DMS53 treated with DMSO at 0.1 percent for 48 hours (cell line): Measurements from ENCODE around the gene BRPF1.

ENCODE experiments used
- DNase-seq: peaks from one replicate; lab custom pipeline; 2025; ENCODE audit not compliant: unreplicated experiment; lab: John Stamatoyannopoulos, UW

Gene BRPF1

GRCh38 chr3:9732080-9732739 lies 675 bp downstream of the BRPF1 start:
- no peak for DNase-seq

- no peak for DNase-seq
These were observed 1.2 kb downstream of the BRPF1 start for GRCh38 chr3:9732740-9733115.

GRCh38 chr3:9736831-9737230 lies 5.3 kb downstream of the BRPF1 start:
- DNase-seq: no peak

- no peak for DNase-seq
These were observed 7.6 kb downstream of the BRPF1 start for GRCh38 chr3:9739181-9739580.

- DNase-seq: no peak
These were observed 11.0 kb downstream of the BRPF1 start for GRCh38 chr3:9742560-9742959.

- DNase-seq: no peak
These were observed 12.0 kb downstream of the BRPF1 start for GRCh38 chr3:9743548-9743947.

GRCh38 chr3:9744162-9744561 lies 12.6 kb downstream of the BRPF1 start:
- no peak for DNase-seq

GRCh38 chr3:9745521-9745920 lies 14.0 kb downstream of the BRPF1 start:
- no peak for DNase-seq

- no peak for DNase-seq
These were observed 14.8 kb downstream of the BRPF1 start for GRCh38 chr3:9746330-9746729.

GRCh38 chr3:9747267-9747666 lies 15.7 kb downstream of the BRPF1 start:
- DNase-seq: no peak

- no peak for DNase-seq
These were observed 16.5 kb downstream of the BRPF1 start for GRCh38 chr3:9748031-9748430.

- DNase-seq: no peak
These were observed 17.7 kb downstream of the BRPF1 start for GRCh38 chr3:9749296-9749644.

- DNase-seq: peak; percentile 51
These were observed 18.4 kb downstream of the BRPF1 start, which contains the start of gene OGG1 for GRCh38 chr3:9749645-9750555. Gene OGG1 (plus strand): TSS chr3:9749952. CDS start chr3:9750287, 335 bp downstream.

GRCh38 chr3:9750556-9751411 lies 19.2 kb downstream of the BRPF1 start:
- no peak for DNase-seq

GRCh38 chr3:9754678-9755077 lies 23.1 kb downstream of the BRPF1 start:
- no peak for DNase-seq

GRCh38 chr3:9757427-9757826 lies 25.9 kb downstream of the BRPF1 start:
- no peak for DNase-seq

GRCh38 chr3:9760779-9761505 lies 29.4 kb downstream of the BRPF1 start:
- DNase-seq: no peak

GRCh38 chr3:9761919-9762318 lies 30.4 kb downstream of the BRPF1 start:
- no peak for DNase-seq

GRCh38 chr3:9762871-9763270 lies 31.3 kb downstream of the BRPF1 start:
- DNase-seq: no peak

GRCh38 chr3:9765865-9766264 lies 34.3 kb downstream of the BRPF1 start:
- DNase-seq: no peak

- DNase-seq: no peak
These were observed 35.9 kb downstream of the BRPF1 start for GRCh38 chr3:9767418-9767817.
